DND-41 (cell line): ENCODE results near the gene ATF5.

Source experiments
- ATAC-seq: fragments of 200-7000 bp; cut with Tn5 transposase; 3 replicates; pipeline ENCODE4 v1.9.1; 2021; ENCODE audit warnings: low read depth; ENCODE audit not compliant: insufficient read depth
- DNase-seq: peaks from one replicate; pipeline ENCODE4 v3.0.0-alpha.2; 2020
- H2AFZ ChIP-seq: 2 replicates; pipeline ENCODE4 v1.6.0; 2012; ENCODE audit warnings: low read depth, low read length
- H3K27ac ChIP-seq: 2 replicates; pipeline ENCODE4 v1.5.1; 2012; ENCODE audit warnings: low read length, inconsistent platforms
- H3K27me3 ChIP-seq: fragments of 200-600 bp; sonication (generic); 2 replicates; pipeline ENCODE4 v1.6.0; 2012; ENCODE audit warnings: low read length, mild to moderate bottlenecking, inconsistent platforms; ENCODE audit not compliant: insufficient read depth, poor library complexity
- H3K36me3 ChIP-seq: 2 replicates; pipeline ENCODE4 v1.5.1; 2012; ENCODE audit warnings: low read length, inconsistent platforms; ENCODE audit not compliant: insufficient read depth
- H3K4me1 ChIP-seq: 2 replicates; pipeline ENCODE4 v1.5.1; 2012; ENCODE audit warnings: mild to moderate bottlenecking, low read length; ENCODE audit not compliant: insufficient read depth
- H3K4me2 ChIP-seq: 2 replicates; pipeline ENCODE4 v1.6.0; 2012; ENCODE audit warnings: mild to moderate bottlenecking, moderate library complexity, low read length, inconsistent platforms; ENCODE audit not compliant: insufficient read depth
- H3K4me3 ChIP-seq, 2 experiments: fragments of 200-600 bp in 1 of 2; shearing (Covaris generic) in 1 of 2; 2 replicates each; pipeline ENCODE4 v1.5.1; 2012 to 2016; ENCODE audit warnings: inconsistent platforms in 2 of 2, low read length in 2 of 2, mild to moderate bottlenecking in 2 of 2, low read depth in 1 of 2, moderate library complexity in 1 of 2
- H3K79me2 ChIP-seq: 2 replicates; pipeline ENCODE4 v1.6.0; 2012; ENCODE audit warnings: low read length, inconsistent platforms; ENCODE audit not compliant: insufficient read depth
- H3K9ac ChIP-seq: 2 replicates; pipeline ENCODE4 v1.6.0; 2012; ENCODE audit warnings: low read depth, mild to moderate bottlenecking, inconsistent platforms, low read length, moderate library complexity
- H3K9me3 ChIP-seq: 2 replicates; pipeline ENCODE4 v1.5.1; 2012; ENCODE audit warnings: low read length, moderate library complexity, mild to moderate bottlenecking, inconsistent platforms; ENCODE audit not compliant: insufficient read depth, severe bottlenecking
- H4K20me1 ChIP-seq: 2 replicates; pipeline ENCODE4 v1.6.0; 2012; ENCODE audit warnings: low read length; ENCODE audit not compliant: insufficient read depth
- EZH2 ChIP-seq: IDR thresholded peaks from 3 replicates; pipeline ENCODE4 v1.6.1; 2012; ENCODE audit warnings: borderline replicate concordance, low read depth, mild to moderate bottlenecking, moderate library complexity, low read length, inconsistent platforms; ENCODE audit not compliant: severe bottlenecking
- TF ChIP-seq, protein P1 (sequence below): IDR thresholded peaks from 2 replicates; pipeline ENCODE4 v1.5.1; 2012; ENCODE audit warnings: borderline replicate concordance, low read length, moderate library complexity, mild to moderate bottlenecking; ENCODE audit not compliant: poor library complexity, severe bottlenecking; ENCODE audit errors: extremely low read depth

ATF5 gene

DNA sequence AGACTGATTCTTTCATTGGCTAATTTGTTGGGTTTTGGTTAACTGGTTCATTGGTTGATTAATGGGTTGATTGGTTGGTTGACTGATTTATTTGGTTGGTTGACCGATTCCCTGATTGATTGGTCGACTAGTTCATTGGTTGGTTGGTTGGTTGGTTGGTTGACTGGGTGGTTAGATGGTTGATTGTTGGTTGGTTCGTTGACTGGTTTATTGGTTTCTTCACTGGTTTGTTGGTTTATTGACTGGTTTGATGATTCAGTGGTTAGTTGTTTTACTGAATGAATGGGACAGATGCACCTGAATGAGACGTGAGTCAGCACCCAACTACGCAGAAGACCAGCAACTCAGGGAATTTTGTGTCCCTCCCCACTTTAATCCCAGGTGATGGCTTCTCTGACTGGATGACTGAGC, 3.0 kb downstream of the ATF5 start:
- Histone ChIP-seq H2AFZ (no peak overlapping the region), H3K9ac (no peak overlapping the region), H3K4me3 (peak overlapping the region in 1 of 2 experiments; percentile 97; a peak in 1 of 4 replicates), H4K20me1 (peaks cover 50% of the 10 kb centered on the region), H3K4me1 (peaks cover 46% of the 10 kb centered on the region), H3K36me3 (peaks cover 57% of the 10 kb centered on the region), H3K27me3 (no peaks in the 10 kb centered on the region), H3K9me3 (no peaks in the 10 kb centered on the region), H3K27ac (no peak overlapping the region), H3K79me2 (peaks cover 65% of the 10 kb centered on the region), H3K4me2 (peak overlapping the region; percentile 76; the same call in 1 of the 2 replicates)
- DNase-seq (no peak), ATAC-seq (no peak)
- TF ChIP-seq, protein P1, sequence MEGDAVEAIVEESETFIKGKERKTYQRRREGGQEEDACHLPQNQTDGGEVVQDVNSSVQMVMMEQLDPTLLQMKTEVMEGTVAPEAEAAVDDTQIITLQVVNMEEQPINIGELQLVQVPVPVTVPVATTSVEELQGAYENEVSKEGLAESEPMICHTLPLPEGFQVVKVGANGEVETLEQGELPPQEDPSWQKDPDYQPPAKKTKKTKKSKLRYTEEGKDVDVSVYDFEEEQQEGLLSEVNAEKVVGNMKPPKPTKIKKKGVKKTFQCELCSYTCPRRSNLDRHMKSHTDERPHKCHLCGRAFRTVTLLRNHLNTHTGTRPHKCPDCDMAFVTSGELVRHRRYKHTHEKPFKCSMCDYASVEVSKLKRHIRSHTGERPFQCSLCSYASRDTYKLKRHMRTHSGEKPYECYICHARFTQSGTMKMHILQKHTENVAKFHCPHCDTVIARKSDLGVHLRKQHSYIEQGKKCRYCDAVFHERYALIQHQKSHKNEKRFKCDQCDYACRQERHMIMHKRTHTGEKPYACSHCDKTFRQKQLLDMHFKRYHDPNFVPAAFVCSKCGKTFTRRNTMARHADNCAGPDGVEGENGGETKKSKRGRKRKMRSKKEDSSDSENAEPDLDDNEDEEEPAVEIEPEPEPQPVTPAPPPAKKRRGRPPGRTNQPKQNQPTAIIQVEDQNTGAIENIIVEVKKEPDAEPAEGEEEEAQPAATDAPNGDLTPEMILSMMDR = no peak
- no peak for TF ChIP-seq EZH2

- Histone ChIP-seq H3K27ac (no peak overlapping the region), H3K79me2 (peaks cover 58% of the 10 kb centered on the region), H2AFZ (no peak overlapping the region), H3K4me3 (peak overlapping the region in 1 of 2 experiments; percentile 38; a peak in 1 of 4 replicates), H4K20me1 (peaks cover 44% of the 10 kb centered on the region), H3K27me3 (no peaks in the 10 kb centered on the region), H3K36me3 (peaks cover 50% of the 10 kb centered on the region), H3K9me3 (no peaks in the 10 kb centered on the region), H3K4me1 (peaks cover 42% of the 10 kb centered on the region), H3K4me2 (peak overlapping the region; percentile 49; the same call in 1 of the 2 replicates), H3K9ac (no peak overlapping the region)
- TF ChIP-seq, protein P1 = no peak
- no peak for TF ChIP-seq EZH2
- DNase-seq (peak; percentile 78), ATAC-seq (peak; percentile 12; the same call in 2 of the 3 replicates)
These were observed 3.7 kb downstream of the ATF5 start for GRCh38 chr19:49932731-49933131.

DNA sequence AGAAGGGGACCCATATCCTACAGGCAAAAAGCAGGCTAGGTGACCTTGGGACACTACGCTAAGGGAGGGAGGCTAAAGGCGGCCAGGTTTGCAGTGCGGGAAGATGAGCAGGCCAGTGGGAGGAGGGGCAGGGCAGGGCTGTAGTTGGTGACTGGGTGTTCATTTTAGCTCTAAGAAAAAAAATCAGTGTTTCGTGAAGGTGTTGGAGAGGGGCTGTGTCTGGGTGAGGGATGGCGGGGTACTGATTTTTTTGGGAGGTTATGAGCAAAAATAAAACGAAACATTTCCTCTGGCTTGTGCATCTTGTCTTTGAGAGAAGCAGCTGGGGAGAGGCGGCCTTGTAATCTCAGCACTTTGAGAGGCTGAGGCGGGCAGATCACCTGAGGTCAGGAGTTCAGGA, 4.6 kb downstream of the ATF5 start:
- ATAC-seq = no peak
- TF ChIP-seq, protein P1 = no peak
- no peak for TF ChIP-seq EZH2
- peaks cover 49% of the 10 kb centered on the region for H3K79me2 ChIP-seq
- peaks cover 42% of the 10 kb centered on the region for H3K36me3 ChIP-seq
- peak overlapping the region; percentile 49; the same call in 1 of the 2 replicates for H3K4me2 ChIP-seq
- no peak overlapping the region for H2AFZ ChIP-seq
- no peak for DNase-seq
- no peak overlapping the region for H3K9ac ChIP-seq
- H3K4me3 ChIP-seq = no peak overlapping the region
- no peaks in the 10 kb centered on the region for H3K9me3 ChIP-seq
- peaks cover 40% of the 10 kb centered on the region for H4K20me1 ChIP-seq
- H3K27me3 ChIP-seq = no peaks in the 10 kb centered on the region
- no peak overlapping the region for H3K27ac ChIP-seq
- H3K4me1 ChIP-seq = peaks cover 36% of the 10 kb centered on the region
